SHP77 (cell line): ENCODE data around the gene SYNE1.
"Not testable (repeated sequence)": the region's sequence is repeated elsewhere in the genome, so short reads cannot be mapped to it uniquely, and the experiment has no call there.

Source experiments
- DNase-seq, 2 experiments: peaks; one replicate each; lab custom pipeline; 2025; lab: John Stamatoyannopoulos, UW

The SYNE1 gene

DNA sequence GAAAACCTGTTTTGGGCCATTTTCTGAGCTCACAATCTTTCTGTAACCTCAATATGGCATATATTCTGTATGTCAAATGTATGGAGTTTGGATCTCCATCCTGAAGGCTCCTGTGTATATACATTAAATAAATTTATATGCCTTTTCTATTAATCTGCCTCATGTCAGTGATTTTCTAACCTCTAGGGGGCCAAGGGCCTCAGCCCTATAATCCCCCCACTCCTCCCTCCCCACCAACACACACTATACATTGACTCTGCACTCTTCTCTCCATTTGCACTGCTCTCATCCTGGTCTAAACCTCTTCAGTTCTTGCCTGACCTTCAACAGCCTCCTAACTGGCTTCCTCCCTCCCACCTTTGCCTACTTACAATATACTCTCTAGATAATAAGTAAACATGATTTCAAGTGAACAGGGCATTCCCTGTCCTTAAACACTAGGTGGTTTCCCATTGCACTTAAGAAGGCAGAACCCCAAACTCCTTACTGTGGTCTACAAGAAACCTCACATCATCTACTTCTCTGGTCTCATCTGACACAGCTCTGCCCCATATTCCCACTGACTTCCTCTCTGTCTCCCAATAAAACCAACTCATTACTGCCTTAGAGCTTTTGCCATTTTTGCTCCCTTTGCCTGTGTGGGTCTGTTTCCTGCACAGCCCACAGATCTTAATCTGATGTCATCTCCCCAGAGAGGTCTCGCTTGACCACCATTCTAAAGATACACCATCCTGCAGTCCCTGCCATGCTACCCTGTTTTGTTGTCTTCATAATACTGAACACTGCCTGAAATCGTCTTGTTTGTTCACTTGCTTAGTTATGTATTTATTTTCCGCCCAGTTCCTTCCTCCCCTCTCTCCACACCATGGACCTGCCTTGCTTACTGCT is 213.7 kb downstream of the SYNE1 start:
- no peak for DNase-seq

DNA sequence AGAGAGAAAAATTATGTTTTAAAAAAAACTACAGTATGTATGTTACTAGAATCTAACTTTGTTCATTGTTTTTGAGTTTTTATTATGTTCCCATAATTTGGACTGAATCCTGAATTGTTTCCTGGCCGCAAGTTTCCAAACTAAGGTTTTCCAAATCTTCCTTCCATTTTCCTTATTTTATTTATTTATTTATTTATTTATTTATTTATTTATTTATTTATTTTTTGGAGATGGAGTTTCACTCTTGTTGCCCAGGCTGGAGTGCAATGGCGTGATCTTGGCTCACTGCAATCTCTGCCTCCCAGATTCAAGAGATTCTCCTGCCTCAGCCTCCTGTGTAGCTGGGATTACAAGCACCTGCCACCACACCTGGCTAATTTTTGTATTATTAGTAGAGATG is 215.7 kb downstream of the SYNE1 start:
- DNase-seq = not testable (repeated sequence)

DNA sequence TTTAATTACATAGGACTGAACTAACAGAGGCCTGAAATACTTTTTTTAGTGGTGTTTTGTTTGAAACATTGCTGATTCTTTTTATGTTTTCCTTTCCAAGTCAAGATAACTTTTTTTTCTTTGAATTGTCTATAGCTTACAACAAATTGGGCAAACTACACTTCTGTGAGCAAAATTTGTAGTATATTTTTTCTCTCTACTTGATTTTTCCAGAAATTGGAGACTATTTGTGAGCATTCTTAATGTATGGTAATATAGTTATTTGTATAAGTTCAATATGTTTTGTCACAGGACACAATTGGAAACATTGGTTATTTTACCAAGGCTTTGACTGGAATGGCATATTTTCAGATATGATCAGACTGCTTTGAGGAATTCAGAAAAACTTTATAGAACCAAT is 216.5 kb downstream of the SYNE1 start:
- DNase-seq = no peak

DNA sequence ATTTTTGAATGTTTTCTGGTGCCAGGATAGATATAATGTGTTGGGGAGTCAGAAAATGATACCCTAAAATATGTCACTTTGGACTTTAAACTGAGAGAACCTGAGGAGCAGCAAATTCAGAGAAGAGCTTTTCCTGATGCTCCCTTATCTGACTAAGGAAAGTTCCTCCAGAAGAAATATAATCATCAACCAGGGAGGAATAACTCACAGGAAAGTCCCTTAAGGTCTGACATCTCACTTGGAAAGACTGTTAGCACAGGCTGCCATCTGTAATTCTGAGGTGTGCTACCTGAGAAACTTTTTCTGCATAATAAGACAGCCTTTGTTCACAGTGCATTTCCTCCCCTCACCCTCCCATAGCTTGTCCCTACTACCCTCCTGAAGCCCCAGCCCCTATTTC is 218.6 kb downstream of the SYNE1 start:
- no peak for DNase-seq

DNA sequence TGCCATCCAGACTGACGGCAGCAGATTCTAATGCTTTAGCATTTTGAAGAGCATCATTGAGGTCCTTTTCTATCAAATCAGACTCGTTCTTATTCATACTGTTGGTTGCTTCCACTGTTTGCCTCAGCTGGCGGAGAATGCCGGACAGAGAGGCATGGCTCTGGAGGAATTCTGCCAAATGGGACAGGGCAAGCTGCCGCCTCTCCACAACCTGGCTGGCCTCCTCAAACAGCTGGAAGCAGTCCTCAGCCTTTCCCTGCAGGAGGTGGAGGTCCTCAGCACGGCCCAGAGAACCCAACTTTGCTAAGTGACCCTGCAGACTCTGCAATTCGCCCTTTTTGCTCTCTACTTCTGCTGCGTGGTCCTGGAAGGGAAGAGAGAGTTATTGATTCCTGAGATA is 220.5 kb downstream of the SYNE1 start:
- DNase-seq = no peak

DNA sequence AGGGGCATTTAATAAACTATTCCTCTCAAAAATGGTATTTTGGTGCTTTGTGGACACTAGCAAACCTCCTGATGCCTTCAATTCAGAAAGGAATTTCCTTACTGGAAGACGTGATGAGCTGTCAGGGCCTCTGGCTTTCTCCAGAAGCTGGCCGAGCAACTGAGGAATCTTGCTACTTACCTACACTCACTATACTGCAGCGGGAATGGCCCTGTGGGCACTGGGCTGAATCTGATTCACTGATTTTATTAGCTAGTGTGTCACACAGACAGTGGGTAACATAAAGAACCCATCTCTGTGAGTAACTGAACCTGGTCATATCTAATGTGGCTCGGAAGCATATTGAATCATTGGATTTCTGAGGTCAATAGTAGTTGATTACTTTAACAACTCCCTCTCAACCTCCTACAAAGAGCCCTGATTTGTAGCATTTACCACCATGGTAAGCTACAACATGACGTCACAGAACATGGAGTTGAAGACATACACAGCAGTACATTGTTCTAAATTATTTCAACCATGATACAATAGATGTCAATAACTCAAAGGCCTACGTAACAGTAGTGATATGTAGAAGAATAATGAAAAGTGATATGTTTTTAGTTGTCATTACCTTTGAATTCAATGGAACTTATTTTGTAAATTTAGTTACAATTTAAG is 232.1 kb downstream of the SYNE1 start:
- no peak for DNase-seq

DNA sequence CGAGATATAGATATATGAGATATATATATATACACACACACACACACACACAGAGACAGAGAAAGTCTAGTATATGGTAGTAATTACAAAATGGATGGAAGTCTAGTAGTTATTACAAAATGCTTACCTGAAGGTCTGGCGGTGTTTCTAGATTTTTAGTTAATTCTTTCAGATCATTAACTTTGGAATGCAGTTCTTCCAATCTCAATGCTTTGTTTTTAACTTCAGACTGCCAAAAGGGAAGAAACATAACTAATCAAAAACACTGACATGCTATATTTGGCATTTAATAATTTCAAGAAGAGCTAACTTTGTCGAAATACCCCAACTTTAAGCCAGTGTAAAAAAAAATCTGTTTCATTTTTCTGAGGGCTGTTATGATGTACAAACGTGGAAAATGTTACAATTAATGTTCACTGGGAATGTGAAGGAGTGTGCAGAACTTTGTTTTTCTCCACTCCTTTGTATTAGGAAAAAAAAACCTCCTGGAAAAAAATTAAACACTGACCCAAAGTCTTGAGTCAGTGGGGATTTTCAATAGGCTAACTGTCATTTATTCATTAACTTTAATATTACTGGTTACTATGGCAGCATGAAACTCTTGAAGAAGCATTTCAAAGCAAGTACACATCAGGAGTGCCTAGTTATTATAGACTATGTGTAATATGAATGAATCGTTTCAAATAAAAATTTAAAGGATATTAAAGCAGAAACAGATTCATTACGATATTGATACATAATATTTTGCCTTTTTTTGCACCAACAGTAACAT is 232.9 kb downstream of the SYNE1 start:
- no peak for DNase-seq

DNA sequence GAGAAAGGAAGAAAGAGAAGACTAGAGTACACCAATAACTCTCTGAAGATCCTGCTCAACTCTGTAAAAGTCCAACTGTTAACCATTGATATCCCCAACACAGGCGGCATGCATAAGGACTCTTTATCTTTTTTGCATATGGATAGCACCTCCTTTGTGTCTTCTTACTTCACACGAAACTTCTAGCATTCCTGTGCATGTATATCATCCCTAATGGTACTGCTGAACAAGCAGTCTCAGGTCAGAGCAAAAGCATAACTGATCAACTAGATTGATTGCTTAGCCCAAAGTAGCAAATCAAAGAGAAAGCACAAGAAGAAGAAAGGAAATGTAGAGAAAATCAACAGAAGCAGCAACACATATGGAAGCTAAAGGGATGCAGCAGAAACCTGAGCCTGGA is 234.4 kb downstream of the SYNE1 start:
- DNase-seq = no peak

DNA sequence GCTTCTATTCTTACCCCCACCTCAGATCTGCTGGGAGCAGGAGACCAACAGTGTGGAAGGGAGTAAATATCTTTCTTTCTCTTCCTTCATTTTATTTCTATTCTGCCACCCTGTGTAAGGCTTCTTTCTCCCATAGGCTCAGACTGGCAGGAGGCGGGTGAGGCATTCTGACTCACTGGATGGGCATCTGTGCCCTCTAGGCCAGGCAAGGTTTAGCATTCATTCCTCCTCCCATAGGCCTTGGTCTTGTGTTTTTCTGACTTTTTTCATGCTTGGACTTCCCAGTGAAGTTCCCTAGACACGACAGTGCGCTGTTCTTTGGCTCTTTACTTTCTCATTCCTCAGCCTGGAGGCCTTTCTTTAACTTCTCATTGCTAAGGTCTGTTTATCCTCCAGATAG is 235.2 kb downstream of the SYNE1 start:
- no peak for DNase-seq

DNA sequence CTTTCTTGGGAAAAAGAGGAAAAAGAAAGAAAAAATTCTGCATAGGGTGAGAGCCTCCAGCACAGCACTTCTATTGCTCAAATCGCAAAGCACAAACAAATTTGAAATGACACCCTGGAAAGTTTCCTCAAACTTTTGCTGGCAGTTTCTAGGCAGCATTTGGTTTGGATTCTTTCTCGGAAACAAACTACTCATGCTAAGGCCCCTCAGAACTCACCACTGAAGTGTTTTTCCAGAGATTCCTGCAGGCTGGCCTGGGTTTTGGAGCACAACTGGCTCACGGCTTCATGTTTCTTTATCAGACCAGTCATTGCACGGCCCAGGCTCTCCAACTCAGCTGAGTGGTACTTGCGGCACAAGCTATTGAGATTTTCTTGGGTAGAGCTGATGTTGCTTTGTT is 237.8 kb downstream of the SYNE1 start:
- no peak for DNase-seq

DNA sequence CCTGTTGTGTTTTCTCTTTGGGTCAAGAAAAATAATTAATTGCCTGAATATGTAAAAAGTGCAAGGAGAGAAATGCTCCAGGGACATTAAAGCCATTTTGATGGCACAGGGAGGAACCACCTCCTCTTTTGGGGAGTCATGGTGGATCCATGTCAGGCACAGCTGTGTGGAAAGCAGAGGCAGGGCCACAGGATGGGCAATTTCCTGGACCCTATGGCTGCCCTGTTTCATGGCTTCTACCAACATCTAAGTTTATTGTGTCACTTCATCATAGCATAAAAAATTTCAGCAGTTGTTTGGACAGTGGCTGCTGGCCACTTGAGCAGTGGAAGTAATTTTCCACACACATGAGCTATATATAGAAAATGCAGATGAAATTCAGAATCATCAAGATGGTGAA is 238.2 kb downstream of the SYNE1 start:
- DNase-seq = no peak

DNA sequence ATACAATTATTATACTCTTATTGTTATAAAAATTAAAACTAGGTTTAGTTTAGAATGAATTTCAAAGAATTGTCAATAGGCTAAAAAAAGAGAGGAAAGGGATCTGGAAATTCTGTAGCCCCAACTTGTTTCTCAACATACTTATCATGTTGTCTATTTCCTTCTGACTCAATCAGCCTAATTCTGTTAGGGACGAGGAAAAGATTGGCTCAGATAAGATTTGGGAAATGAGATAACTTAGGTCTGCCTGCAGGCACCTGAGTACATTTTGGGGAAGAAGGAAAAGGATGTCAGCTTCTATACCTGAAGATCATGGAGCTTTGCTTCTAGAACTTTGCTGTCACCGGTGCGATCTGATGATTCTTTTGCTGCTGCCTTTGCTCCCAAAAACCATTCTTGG is 238.8 kb downstream of the SYNE1 start:
- no peak for DNase-seq

DNA sequence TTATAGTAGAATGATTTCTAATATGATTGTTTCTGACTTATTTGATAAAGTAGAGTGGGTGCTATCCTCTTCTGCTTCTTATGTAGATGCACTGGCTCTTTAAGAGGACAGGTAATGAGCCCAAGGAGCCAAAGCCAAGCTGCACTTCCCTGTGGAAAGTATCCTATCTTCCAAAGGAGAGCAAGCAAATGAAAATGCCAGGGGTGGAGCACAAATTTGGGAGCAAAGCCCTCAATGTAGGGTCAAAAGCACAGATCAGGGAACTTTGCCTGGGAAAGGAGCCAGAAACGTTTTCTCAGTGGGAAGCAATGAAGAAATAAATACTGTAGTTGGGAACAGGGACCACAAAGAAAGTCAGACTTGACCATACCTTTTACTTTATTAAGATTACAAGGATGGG is 242.9 kb downstream of the SYNE1 start:
- no peak for DNase-seq

DNA sequence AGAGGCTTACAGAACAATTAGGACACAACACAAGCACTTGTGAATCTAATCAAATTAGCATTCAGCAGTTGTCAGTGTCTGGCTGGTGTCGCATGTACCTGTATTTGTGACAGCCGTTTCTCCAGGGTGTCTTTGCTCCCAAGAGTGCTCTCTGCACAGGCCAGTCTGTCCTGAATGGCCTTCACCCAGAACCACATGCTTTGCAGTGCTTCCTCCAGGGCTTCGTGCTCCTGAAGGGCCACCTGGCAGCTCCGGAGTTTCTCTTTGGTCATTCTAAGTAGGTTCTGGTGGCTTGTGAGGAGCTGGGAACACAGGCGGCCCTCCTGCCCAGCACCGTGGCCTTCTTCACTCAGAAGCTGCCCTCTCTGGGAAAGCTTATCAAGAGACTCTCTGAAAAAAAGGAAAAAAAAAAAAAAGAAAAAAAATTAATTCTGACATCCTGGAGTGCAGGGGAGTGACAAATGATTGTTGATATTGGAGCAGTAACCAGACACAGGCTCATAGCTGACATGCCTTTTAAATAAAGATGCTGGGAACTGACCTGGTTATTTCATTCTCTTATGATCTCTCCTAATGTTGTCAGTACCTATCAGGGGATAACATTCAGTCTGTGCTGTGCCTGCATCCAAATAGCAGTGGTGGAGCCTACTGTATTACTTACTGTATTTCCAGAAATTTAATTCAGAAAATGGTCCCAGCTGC is 245.8 kb downstream of the SYNE1 start:
- DNase-seq = no peak

DNA sequence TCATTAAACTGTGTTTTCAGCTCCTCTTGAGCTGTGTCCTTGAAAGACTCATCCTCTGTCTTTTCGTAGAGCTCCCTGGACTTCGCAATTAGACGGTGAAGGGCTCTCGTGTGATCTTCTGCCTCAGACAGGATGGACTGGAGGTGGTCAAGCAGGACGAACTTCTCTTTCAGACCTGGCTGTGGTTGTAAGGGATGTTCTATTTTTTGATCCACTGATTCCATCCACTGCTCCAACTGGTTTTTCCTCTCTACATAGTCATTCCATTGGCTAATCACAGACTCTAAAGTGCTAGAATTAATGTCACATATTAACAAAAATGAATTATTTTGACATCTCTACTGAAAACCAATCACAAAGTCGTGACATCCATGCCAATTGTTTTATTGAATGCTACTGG is 250.1 kb downstream of the SYNE1 start:
- DNase-seq = no peak

DNA sequence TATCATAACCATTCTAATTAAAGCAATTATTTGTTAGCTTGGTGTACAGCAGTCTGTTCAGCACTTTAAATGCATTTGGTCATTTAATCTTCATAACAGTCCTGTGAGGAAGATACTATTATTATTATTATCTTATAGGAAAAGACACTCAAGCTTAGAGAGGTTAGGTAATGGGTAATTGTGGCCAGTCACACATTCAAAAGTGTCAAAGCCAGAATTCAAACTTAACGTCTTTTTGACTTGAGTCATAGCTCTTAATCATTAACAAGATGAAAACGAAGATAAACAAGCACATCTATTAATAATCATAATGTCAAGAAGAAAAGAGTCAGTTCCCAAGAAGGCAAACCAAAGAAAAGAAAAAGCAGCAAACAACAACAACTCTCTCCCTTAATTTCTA is 251.0 kb downstream of the SYNE1 start:
- no peak for DNase-seq

DNA sequence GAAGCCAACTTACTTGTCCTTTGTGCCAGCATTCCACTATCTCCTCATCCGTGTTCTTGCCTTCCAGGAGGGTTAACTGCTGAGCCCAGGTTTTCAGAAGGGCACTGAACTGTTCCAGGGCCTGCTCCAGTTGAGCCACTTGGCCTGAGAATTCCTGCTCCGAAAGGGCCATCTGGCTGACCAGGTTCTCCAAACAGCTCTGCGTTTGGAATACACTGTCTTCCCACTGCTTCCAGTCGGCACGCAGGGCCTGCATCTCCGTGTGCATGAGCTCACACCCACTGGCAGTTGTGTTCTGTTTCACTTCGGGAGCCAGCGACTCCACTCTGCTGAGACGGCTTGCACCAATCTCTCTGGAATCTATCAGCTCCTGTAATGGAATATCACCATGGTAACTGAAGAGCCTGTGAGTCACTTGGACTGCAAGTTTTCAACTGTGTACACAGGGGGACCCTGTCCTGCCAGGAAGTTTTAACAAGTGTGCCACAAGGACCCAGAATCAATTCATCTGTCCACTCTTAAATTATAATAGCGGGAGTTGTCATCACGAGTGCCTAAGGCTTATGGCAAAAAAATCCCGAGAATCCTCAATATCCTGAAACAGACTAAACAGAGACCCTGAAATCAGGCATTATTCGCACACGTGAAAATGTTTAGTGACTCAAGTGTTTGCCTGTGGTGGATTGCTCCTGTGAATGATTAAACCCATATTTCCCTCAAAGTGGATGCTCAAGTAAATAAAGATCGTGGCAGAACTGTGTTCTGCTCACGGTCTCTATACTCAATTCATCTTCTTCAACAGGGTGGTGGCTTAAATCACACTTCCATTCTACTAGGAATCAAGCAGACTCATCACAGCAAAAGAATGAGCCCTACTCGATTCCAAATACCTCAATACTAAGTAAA is 255.9 kb downstream of the SYNE1 start:
- peak in 1 of 2 experiments; percentile 11 for DNase-seq

DNA sequence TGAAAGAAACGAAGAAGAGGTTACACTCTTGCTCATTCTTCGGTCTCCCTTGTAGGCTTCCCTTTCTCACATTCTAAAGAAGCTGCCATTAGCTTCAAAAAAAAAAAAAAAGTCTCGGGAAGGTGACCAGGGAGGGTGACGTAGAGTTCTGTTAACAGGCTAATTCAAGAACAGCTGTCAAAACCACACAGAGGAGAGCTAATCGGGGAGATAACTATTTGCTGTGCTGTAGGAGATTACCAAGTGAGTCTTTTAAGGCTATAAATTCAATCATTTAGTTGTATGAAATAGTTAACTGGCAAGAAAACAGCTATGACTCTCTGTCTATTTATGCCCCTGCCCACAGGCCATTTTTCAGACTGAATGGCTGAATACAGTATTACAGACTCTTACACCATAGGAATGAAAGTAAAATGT is 256.8 kb downstream of the SYNE1 start:
- no peak for DNase-seq

DNA sequence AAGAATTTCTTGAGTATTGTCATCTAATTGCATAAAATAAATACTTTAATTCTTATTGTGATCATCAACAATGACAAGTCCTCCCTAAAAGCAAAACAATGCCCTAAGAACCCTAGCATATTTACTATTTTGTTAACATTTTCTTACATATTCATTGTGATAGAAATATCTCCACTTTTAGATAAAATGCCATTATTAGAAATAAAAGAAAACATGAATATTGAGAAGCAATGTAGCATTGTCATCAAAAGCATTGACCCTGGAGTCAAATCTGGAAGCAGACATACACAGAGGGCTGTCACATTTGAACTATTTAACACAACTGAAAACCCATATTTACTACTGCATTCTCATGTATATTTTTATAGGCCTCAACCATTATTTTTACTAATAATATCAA is 257.7 kb downstream of the SYNE1 start:
- DNase-seq = no peak

DNA sequence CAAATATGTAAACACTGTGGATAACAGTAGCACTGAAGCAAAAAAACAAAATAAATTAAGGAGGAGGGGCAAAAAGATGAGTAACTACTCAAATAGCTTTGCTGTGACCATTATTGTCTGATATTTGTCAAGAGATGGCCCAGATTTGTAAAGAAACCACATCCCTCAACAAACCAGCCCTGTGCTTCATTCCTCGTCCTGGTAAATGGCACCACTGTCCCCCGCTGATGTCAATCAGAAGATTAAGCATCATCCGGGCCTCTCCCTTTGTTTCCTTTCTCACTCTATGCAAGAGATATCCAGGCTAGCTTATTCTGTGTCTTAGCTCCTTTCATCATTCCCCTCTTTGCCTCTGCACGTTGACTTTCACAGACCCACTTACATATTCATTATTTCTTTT is 259.0 kb downstream of the SYNE1 start:
- DNase-seq = no peak

DNA sequence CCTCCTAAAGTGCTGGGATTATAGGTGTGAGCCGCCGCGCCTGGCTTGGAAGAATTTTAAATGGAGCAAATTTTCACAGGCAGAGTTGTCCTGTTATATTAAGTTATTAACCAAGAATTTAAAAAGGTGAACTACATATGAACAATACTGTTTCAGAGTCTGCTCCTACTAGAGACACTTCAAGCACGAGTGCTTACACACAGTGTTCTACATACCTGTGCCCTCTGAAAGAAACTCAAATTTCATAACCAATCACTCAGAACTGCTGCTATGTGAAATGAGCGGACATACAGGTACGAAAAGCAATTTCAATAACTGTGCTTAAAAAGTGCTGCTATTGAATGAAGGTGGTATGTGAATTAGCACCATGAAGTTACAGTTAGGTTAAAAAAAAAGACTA is 262.0 kb downstream of the SYNE1 start:
- DNase-seq = no peak
